ENCODE measurements around the gene RAPGEF6.
"Not testable (repeated sequence)": the region's sequence is repeated elsewhere in the genome, so short reads cannot be mapped to it uniquely, and the experiment has no call there.

RAPGEF6 gene

GRCh38 chr5:131487371-131487770 is 147.7 kb downstream of the RAPGEF6 start:
- DNase-seq = not testable (repeated sequence)

DNA sequence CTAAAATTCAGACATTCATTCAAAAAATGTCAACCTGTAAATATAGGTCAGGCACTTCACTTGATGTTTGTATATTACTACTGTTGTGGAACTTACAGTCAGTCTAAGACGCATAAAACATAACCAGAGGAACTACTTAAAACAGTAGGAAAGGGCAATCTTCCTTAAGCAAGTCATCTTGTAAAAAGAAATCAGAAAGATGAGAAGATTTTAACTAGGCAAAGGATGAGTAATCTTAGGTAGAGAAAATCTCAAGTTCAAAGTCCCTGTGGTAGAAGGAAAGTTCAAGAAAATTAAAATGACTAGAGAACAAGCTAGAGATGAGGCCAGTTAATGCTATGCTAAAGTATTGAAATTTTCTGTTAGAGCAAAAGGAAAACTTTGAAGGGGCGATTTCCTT is 152.4 kb downstream of the RAPGEF6 start:
- no peak for DNase-seq

DNA sequence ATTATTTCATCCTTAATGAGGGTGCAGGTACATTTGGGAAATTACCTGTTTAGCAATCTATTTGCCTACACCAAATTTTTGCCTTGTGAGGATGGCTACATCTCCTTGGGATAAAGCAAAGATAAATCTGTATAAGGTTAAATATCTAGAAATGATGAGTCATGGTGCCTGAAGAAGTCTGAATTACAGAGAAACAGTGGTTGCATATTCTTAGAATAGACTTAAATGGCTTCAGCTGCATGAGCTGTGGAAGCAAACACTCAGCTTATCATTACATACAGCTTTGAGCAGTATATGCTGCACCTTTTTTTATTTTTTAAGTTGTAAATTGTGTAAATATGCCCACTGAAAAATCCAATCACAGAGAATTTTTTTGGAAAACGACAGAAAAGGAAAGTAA is 153.5 kb downstream of the RAPGEF6 start:
- DNase-seq = no peak

DNA sequence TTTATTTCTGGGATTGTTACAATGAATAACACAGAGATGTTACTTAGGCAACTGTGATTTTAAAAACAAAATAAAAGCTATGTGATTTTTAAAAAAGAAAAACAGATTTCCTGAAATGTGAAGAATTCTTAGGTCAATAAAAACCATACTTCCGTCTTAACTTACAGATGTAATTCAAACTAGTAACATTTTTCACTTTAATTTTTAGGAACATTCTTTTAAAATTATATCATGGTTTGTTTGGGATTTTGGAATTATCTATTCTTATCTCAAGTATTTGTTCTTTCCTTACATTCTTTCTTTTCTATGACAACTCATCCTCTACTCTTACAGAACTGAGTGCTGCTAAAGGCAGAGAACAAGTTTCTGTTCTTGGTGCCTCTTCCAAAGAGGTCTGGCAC is 159.5 kb downstream of the RAPGEF6 start:
- no peak for DNase-seq

DNA sequence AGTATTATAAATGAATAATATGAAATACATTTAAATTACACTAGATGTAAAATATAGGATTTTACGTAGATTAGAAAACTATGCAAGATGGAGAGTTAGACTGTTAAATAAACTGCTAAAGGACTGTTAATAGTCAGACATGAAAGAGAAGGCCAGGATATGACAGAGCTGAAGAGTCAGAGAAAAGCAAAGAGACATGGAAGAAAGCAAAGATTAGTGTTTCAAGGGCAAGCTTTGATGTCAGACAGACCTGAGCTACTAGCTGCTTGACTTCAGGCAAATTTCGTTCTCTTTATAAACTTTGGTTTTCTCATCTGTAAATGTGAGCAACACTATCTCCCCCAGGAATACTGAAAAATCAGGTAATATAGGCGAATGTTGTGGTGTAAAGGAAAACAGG is 161.3 kb downstream of the RAPGEF6 start:
- no peak for DNase-seq

- no peak for DNase-seq
Measured at GRCh38 chr5:131466171-131466766, 168.8 kb downstream of the RAPGEF6 start.

DNA sequence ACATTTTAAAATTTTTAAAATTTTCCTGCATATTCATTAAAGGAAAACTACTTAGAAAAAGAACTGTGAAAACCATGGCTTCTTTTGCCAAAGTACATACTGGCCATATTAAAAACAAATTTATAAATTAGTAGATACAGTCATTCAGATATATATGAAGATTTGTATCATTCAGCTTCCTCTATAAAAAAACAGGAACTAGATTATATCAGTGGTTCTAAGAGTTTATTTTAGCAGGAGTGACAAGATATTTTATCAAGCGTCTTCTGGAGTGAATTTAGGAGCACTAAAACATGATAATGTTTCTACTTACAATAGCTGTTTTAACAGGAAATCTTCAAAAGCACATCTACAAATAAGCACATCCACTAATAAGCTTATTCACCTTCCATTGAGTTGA is 171.4 kb downstream of the RAPGEF6 start:
- no peak for DNase-seq

DNA sequence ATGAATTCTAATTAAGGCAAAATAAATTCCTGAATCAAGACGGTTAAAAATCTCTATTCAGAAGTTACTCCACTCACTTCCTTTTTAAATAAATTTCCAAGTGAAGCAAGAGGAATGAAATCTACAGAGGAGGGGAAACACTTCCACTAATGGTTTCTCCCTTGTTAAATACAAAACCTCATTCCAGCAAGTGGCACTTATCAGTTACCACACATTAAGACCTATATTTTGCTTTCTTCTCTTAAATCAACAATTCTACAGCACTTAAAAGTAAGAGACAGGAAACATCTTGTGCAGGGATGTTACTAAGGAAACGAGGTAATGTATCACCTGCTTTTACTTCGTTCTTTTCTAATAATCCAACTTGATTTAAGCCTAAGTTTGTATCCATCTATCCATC is 172.6 kb downstream of the RAPGEF6 start:
- DNase-seq = no peak

GRCh38 chr5:131461742-131462141 is 173.3 kb downstream of the RAPGEF6 start:
- DNase-seq = no peak

DNA sequence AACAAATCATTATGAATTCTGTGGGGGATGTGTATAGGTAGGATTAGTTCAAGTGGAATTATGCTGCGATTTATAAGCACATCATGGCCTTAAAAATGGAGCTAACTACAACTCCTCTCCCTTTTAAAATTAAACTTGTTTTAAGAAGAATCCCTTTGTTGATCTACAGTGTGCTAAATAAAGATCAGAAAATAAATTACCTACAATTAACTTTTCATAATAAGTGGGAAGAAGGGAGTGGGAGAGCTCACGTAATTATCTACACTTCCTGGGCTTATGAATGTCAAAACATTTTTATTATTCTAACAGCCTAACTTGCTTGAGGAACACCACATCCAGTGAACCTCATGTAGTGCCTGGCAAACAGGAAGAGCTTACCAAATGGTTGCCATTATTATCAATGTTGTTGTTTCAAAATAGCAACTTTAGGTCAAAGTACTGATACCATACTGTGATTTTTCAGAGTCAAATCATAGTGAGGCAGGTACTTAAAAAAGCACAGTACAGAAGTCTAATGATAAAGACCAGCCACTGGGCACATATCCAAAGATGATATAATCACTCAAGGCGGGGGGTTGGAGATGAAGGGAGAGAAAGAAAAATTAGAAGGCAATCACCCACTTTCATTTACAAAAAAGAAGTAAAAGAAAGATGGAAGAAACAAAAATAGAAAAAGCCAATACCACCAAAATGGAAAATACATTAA is 174.0 kb downstream of the RAPGEF6 start:
- no peak for DNase-seq

DNA sequence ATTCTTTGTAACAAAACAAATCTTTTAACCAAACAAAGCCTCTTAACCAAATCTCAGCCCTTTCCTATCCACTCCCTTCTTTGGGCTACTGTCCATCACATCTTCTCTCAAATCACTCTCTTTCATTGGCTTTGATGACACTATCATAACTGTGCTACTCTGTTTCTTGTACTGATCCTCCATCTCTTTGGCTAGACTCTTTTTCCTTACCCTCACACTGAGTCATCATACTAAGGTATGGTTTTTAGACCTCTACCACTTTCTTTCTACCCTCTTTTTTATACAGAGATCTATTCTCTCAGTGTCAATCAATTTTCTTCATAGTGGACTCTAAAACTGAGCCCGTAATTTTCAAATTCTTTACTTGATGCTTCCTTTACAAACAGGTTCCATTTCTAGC is 174.9 kb downstream of the RAPGEF6 start:
- no peak for DNase-seq

DNA sequence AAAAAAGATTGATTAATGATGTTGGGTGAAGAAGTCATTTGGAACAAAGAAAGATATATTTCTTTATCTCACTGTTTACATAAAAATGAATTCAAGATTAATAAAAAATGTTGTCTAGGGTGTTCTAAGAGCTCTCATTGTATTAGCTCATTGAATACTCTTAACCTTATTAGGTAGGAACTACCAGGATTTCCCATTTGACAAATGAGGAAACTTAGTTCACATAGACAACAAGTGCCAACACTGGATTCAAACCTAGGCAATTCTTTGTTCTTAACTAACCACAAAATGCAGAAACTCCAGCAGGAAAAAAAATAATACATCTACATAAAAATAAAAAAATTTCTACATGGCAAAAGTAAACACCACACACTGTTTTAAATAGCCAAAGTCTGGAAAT is 175.8 kb downstream of the RAPGEF6 start:
- no peak for DNase-seq

GRCh38 chr5:131457193-131457592 is 177.8 kb downstream of the RAPGEF6 start:
- no peak for DNase-seq

DNA sequence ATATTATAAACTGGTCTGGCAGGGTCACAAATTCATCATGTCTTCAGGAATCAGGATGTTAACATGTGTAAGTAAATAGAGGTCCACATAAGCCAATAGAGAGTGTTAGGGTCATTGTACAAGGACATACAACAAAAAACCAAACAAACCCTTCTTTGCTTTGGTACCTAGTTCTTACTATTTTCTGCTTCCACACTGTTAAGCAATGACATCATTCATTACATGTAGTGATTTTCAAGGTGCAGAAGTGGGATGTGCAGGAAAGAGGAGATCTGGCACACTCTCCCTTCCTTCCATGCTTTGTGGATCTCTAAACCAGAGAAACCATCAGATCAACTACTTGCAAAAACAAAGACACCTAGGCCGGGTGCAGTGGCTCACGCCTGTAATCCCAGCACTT is 184.1 kb downstream of the RAPGEF6 start:
- DNase-seq = no peak

DNA sequence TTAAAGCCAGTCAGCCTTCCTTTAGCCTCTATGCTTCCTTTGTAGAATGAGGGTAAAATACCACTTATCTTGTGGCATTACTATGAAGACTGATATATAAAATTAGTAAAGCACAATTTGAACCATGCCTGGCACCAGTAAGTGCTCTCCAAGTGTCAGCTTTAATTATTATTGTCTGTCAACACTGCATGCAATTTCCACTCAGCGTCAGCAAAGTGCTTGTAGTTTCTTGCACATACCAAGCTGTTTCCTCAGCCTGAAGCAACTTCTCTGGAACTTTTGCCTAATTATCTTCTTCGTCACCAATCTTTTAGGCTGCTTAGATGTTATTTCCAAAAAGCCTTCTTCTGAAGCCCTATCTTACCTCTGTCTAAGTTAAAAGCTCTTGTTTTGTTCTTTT is 193.8 kb downstream of the RAPGEF6 start:
- DNase-seq = no peak

DNA sequence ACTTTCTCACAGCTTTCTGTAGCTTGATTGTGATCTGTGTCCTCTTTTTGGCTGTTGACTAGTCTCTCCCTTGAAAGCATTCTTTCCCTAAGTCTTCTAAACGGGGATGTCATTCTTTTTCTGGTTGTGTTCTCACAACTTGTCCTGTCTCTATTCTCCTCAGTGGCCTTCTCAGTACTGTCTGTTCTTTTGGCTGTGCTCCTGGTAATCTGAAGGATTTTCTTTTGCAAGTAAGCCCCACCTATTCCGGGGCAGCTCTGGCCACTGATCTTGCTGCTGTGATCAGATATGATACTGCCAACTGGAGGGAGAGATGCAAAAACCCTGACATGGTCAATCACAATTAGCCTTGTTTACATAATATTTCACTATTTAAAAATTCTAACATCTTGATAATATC is 198.9 kb downstream of the RAPGEF6 start:
- no peak for DNase-seq

DNA sequence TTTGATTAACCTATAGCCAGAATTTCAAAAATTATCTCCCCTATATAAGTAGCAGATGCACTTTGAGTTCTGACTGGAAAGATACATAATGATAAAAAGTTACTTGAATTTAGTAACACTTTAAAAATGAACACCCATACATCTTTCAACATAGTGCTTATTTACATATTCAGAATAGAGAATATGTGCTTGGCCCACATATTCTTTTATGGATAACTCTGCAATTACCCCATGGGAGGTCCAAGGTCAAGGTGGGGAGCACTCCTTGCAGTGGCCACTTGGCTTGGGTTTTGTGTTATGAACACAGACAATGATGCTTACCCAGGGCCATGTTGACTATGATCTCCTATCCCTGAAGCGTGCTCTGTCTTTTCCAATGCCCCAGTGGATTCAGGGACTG is 201.9 kb downstream of the RAPGEF6 start:
- no peak for DNase-seq

- DNase-seq = no peak
Measured at GRCh38 chr5:131431794-131432193, 203.2 kb downstream of the RAPGEF6 start.

DNA sequence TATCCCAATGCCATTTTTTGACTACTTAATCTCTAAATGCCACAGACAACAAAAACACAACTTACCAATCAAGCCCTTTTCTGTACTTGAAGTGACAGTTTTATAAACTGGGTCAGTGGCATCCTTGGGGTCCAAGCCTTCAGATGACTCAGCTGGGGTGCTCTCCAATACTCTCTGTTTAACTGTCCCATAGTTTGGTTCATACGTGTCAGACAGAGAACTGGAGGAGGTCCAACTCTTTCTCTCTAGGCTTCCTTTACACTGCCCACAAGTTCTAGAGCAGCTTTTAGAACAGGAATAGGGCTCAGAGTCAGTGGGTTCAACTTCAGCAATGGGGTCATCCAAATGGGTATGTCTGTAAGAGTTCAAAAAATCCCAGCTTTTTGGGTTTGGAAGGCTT is 204.2 kb downstream of the RAPGEF6 start:
- no peak for DNase-seq

GRCh38 chr5:131426011-131426410 is 209.0 kb downstream of the RAPGEF6 start:
- no peak for DNase-seq

- no peak for DNase-seq
Measured at GRCh38 chr5:131423056-131423455, 212.0 kb downstream of the RAPGEF6 start.

- DNase-seq = no peak
Measured at GRCh38 chr5:131419877-131420276, 215.2 kb downstream of the RAPGEF6 start.

DNA sequence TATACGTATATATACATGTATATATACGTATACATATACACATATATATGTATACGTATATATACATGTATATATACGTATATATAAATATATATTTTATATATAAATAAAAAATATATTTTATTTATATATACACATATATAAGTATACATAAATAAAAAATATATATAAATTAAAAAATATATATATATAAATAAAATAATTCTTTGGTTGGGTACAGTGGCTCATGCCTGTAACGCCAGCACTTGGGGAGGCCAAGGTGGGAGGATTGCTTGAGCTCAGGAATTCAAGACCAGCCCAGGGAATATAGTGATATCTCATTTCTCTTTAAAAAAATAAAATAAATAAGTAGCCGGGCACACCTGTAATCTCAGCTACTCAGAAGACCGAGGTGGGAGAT is 216.2 kb downstream of the RAPGEF6 start:
- no peak for DNase-seq

GRCh38 chr5:131417240-131417869 is 217.7 kb downstream of the RAPGEF6 start:
- no peak for DNase-seq

DNA sequence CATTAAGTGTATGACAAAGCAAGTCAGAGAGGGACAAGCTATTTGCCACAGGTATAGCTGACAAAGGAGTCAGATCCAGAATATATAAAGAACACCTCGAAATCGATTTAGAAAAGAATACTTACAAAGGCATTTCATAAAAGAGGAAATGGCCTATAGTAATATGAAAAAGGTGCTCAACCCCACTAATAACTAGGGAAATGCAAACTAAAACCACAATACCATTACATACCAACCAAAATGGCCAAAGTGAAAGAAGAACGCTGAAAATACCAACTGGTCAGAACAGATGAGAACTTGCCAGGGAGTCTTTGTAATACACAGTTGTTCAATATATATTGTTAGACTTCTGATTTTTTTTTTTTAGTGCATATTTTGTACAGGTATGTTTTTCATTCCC is 218.3 kb downstream of the RAPGEF6 start:
- DNase-seq = no peak
